Caco-2 (cell line): ENCODE results near the gene PRXL2B. TPM values are rescaled to one million over a fixed set of nuclear protein-coding genes. Genes with fewer than 3 reads are reported as not detected.

Experiments used
- BruUV-seq: library from RNA; stranded (reverse); fragments of 400-500 nt; replicated peaks from 2 replicates; lab custom pipeline; 2021; lab: Mats Ljungman, UMichigan
- CTCF ChIA-PET: fragments of 300-600 bp; sonication (Branson Sonifier 250); formaldehyde crosslinking; loops from one replicate; lab custom pipeline; 2022; ENCODE audit warnings: antibody characterized with exemption; lab: Charles Lee
- POLR2A ChIA-PET: fragments of 300-600 bp; sonication (Branson Sonifier 250); formaldehyde crosslinking; loops from one replicate; lab custom pipeline; 2022; ENCODE audit warnings: antibody characterized with exemption; lab: Charles Lee
- DNase-seq, 2 experiments: peaks; one replicate each; pipeline versions ENCODE4 v3.0.0 to v3.0.0-alpha.2; 2020 to 2022
- H3K27me3 ChIP-seq: replicated peaks from 2 replicates; pipeline ENCODE4 v1.6.0; 2011; ENCODE audit warnings: low read length; ENCODE audit not compliant: control insufficient read depth, insufficient read depth
- H3K36me3 ChIP-seq: 2 replicates; pipeline ENCODE4 v1.5.1; 2011; ENCODE audit warnings: low read length; ENCODE audit not compliant: control insufficient read depth, insufficient read depth
- H3K4me1 ChIP-seq: fragments of 250-450 bp; sonication (Bioruptor Pico); 2 replicates; pipeline ENCODE4 v1.5.1; 2020; ENCODE audit warnings: mild to moderate bottlenecking
- H3K4me3 ChIP-seq: 2 replicates; pipeline ENCODE4 v1.5.1; 2011; ENCODE audit warnings: low read depth, mild to moderate bottlenecking, control low read depth, low read length
- H3K9me3 ChIP-seq: fragments of 250-450 bp; sonication (Bioruptor Pico); 2 replicates; pipeline ENCODE4 v1.5.1; 2020; ENCODE audit warnings: mild to moderate bottlenecking, moderate library complexity
- H3K27ac Mint-ChIP-seq: one replicate; pipeline ENCODE4 v1.8.0; 2022; ENCODE audit warnings: mixed read lengths; ENCODE audit not compliant: unreplicated experiment
- H3K27me3 Mint-ChIP-seq: one replicate; pipeline ENCODE4 v1.8.0; 2022; ENCODE audit warnings: mixed read lengths; ENCODE audit not compliant: insufficient read depth, unreplicated experiment
- H3K36me3 Mint-ChIP-seq: one replicate; pipeline ENCODE4 v1.8.0; 2022; ENCODE audit warnings: mild to moderate bottlenecking, mixed read lengths; ENCODE audit not compliant: insufficient read depth, unreplicated experiment
- H3K4me1 Mint-ChIP-seq: one replicate; pipeline ENCODE4 v1.8.0; 2022; ENCODE audit warnings: low read depth, mixed read lengths; ENCODE audit not compliant: unreplicated experiment
- H3K4me3 Mint-ChIP-seq: one replicate; pipeline ENCODE4 v1.8.0; 2022; ENCODE audit warnings: mild to moderate bottlenecking, moderate library complexity, mixed read lengths; ENCODE audit not compliant: unreplicated experiment
- H3K9me3 Mint-ChIP-seq: one replicate; pipeline ENCODE4 v1.8.0; 2022; ENCODE audit warnings: mixed read lengths; ENCODE audit not compliant: unreplicated experiment
- intact Hi-C: fragments of 100-400 bp; cut with micrococcal nuclease; formaldehyde crosslinking; loops from one replicate; pipeline ENCODE4 v1.10.0; 2022; ENCODE audit not compliant: unreplicated experiment
- total RNA-seq: library from RNA; stranded (reverse); gene quantifications from 2 replicates; pipeline ENCODE4 v1.2.3, GENCODE V29; 2022
- TF ChIP-seq, protein P1 (sequence below), 2 experiments: fragments of 200-600 bp in 1 of 2; IDR thresholded peaks; 1 replicate in 1 of 2; 2 replicates in 1 of 2; pipeline versions ENCODE4 v1.5.1 to v1.8.0; 2011 to 2022; ENCODE audit warnings: antibody characterized with exemption in 1 of 2, control low read depth in 1 of 2, inconsistent platforms in 1 of 2, low read depth in 1 of 2, low read length in 1 of 2, mild to moderate bottlenecking in 1 of 2, moderate library complexity in 1 of 2; ENCODE audit not compliant: insufficient read depth in 1 of 2, severe bottlenecking in 1 of 2, unreplicated experiment in 1 of 2

PRXL2B gene
- total RNA-seq, 1 experiment from 2014 or later = 16.2 TPM

DNA sequence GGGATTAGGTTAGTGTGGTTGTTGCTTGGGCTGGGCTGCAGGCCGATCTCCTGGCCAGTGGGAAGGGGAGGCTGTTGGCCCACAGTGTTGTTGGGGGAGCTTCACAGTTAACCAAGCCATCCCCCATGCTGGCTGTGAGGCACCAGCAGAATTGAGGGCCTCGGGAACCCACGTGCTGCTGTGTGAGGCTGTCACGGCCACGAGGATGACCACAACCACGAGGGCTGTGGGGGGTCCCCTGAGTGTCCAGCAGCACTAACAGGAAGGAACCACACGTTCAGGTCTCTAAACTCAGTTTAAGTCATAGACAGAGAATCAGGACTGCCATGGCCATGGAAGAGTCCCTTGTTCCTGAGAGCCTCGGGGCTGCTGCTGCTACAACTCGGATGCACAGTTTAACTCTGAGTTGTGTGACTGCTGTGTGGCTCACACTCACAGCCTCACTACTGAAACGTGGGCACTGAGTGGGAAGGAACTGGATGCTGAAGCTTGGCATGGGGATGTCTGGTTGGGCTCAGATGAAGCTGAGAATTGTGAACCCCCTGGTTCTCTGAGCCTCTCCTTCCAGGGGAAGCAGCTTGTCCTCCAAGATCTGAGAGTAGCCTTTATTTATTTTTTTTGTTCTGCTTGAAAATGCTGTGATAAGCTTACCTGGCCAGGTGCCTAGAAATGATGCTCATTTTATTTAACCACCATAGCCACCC is 51.0 kb downstream of the PRXL2B start:
- POLR2A ChIA-PET = no interaction called here

DNA sequence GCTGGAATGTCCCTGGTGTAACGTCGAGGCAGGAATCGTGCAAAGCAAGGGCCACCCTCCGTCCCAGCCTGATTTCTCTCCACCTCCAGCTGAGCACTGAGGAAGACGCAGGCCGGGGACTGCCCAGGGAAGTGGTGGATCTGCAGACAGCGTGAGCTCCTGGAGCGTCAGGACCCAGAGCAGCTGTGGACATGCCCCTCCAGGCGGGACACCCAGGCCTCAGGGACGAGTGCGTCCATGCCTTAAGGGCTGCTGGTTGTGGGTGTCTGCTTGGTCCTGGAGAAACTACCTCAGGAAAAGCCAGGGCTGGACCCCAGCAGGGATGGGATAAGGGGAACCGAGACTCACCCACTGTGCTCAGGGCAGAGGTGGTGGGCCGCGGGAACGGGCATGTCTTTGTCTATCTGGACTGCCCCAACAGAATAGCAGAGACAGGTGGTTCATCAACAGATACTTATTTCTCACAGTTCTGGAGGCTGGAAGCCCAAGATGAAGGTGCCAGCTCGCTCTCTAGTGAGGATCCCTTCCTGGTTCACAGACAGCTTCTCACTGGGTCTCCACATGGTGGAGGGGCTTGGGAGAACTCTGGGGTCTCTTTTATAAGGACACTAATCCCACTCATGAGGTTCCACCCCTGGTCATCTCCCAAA is 52.0 kb downstream of the PRXL2B start:
- TF ChIP-seq, protein P1, sequence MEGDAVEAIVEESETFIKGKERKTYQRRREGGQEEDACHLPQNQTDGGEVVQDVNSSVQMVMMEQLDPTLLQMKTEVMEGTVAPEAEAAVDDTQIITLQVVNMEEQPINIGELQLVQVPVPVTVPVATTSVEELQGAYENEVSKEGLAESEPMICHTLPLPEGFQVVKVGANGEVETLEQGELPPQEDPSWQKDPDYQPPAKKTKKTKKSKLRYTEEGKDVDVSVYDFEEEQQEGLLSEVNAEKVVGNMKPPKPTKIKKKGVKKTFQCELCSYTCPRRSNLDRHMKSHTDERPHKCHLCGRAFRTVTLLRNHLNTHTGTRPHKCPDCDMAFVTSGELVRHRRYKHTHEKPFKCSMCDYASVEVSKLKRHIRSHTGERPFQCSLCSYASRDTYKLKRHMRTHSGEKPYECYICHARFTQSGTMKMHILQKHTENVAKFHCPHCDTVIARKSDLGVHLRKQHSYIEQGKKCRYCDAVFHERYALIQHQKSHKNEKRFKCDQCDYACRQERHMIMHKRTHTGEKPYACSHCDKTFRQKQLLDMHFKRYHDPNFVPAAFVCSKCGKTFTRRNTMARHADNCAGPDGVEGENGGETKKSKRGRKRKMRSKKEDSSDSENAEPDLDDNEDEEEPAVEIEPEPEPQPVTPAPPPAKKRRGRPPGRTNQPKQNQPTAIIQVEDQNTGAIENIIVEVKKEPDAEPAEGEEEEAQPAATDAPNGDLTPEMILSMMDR (IDR thresholded peaks at IDR 0.05; ENCODE audit: insufficient read depth in 1 of 2, low read depth in 1 of 2, low read length in 1 of 2, severe bottlenecking in 1 of 2, unreplicated experiment in 1 of 2) = no peak
- no TSS peak for BruUV-seq
- H3K36me3 ChIP-seq = no peaks in the 10 kb centered on the region
- DNase-seq = no peak
- H3K4me3 ChIP-seq = no peak overlapping the region
- intact Hi-C loops = no loop called here
- CTCF ChIA-PET = no interaction called here
- Mint-ChIP-seq H3K9me3 (peaks cover 8% of the 10 kb centered on the region), H3K27ac (no peak overlapping the region), H3K4me1 (no peaks in the 10 kb centered on the region), H3K36me3 (no peaks in the 10 kb centered on the region), H3K27me3 (no peaks in the 10 kb centered on the region), H3K4me3 (no peak overlapping the region)
- H3K27me3 ChIP-seq = no peaks in the 10 kb centered on the region
- H3K4me1 ChIP-seq = no peaks in the 10 kb centered on the region
- POLR2A ChIA-PET = no interaction called here
- H3K9me3 ChIP-seq = peaks cover 14% of the 10 kb centered on the region

More for the DNA sequence above, 51.0 kb downstream of the PRXL2B start:
- TF ChIP-seq, protein P1 (IDR thresholded peaks at IDR 0.05; ENCODE audit: insufficient read depth in 1 of 2, low read depth in 1 of 2, low read length in 1 of 2, severe bottlenecking in 1 of 2, unreplicated experiment in 1 of 2) = no peak
- no peak overlapping the region for H3K4me3 ChIP-seq
- H3K4me3 Mint-ChIP-seq = no peak overlapping the region
- H3K27me3 ChIP-seq = no peaks in the 10 kb centered on the region
- peaks cover 8% of the 10 kb centered on the region for H3K9me3 Mint-ChIP-seq
- no peaks in the 10 kb centered on the region for H3K36me3 ChIP-seq
- no peak for DNase-seq
- intact Hi-C loops = no loop called here
- H3K27me3 Mint-ChIP-seq = no peaks in the 10 kb centered on the region
- no peaks in the 10 kb centered on the region for H3K4me1 ChIP-seq
- BruUV-seq = no TSS peak
- peaks cover 14% of the 10 kb centered on the region for H3K9me3 ChIP-seq
- H3K36me3 Mint-ChIP-seq = peaks cover 5% of the 10 kb centered on the region
- CTCF ChIA-PET = no interaction called here
- H3K27ac Mint-ChIP-seq = no peak overlapping the region
- no peaks in the 10 kb centered on the region for H3K4me1 Mint-ChIP-seq

DNA sequence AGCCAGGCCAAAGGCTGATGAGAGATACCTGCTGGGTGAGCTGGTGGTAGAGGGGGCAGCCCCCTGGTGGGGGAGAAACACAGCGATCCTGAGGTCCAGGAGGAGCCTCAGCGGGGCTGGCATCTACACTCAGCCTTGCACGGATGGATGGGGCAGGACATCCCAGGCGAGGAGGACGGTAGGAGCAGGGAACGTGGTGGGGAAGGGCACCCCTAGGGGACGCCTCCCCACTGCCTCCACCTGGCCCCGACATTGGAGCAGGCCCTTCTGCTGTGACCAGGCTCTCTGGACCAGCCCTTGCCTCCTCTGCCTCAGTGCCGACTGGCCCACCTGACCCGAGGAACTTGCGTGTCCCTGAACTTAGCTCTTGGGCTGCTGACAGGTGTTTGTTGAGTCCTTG is 52.6 kb downstream of the PRXL2B start:
- H3K4me1 ChIP-seq = no peaks in the 10 kb centered on the region
- BruUV-seq = no TSS peak
- DNase-seq = no peak
- intact Hi-C loops = no loop called here
- H3K4me3 ChIP-seq = no peak overlapping the region
- Mint-ChIP-seq H3K36me3 (no peaks in the 10 kb centered on the region), H3K27ac (no peak overlapping the region), H3K4me3 (no peak overlapping the region), H3K27me3 (no peaks in the 10 kb centered on the region), H3K4me1 (no peaks in the 10 kb centered on the region), H3K9me3 (peaks cover 8% of the 10 kb centered on the region)
- H3K9me3 ChIP-seq = peaks cover 14% of the 10 kb centered on the region
- ChIA-PET CTCF (no interaction called here), POLR2A (no interaction called here)
- H3K27me3 ChIP-seq = no peaks in the 10 kb centered on the region
- TF ChIP-seq, protein P1 (IDR thresholded peaks at IDR 0.05; ENCODE audit: insufficient read depth in 1 of 2, low read depth in 1 of 2, low read length in 1 of 2, severe bottlenecking in 1 of 2, unreplicated experiment in 1 of 2) = no peak
- H3K36me3 ChIP-seq = no peaks in the 10 kb centered on the region
